GM04504 (cell line): ENCODE data around the gene SP110.

Source experiments
- DNase-seq: peaks from one replicate; pipeline ENCODE4 v3.0.0-alpha.2; 2012; ENCODE audit warnings: low read depth

Gene SP110

GRCh38 chr2:230170532-230170931 is 49.3 kb downstream of the SP110 start:
- no peak for DNase-seq

GRCh38 chr2:230166557-230167170 is 53.1 kb downstream of the SP110 start:
- no peak for DNase-seq

- no peak for DNase-seq
Measured at GRCh38 chr2:230164139-230164538, 55.6 kb downstream of the SP110 start.

- no peak for DNase-seq
Measured at GRCh38 chr2:230162981-230163380, 56.8 kb downstream of the SP110 start.

GRCh38 chr2:230161184-230161583 is 58.6 kb downstream of the SP110 start:
- peak; percentile 14 for DNase-seq

GRCh38 chr2:230160112-230160660 is 59.6 kb downstream of the SP110 start:
- peak; percentile 24 for DNase-seq

DNA sequence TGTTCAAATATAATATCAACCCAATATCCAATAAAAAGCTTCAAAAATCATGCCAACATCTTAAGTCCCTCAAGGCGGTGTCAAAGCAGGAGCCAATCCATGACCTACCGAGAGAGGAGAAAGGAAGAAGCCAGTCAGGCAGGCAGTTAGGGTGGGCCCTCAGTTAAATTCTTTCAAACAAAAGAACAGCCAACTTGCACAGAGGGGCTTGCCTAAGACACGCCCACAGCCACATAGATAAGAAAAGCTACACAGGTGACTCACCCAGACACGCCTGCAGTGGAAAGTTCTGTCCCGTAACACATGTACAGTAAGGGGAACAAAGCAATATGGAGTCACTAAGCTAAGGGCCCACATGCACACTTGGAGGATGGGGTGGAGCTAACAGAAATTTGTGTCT is 61.3 kb downstream of the SP110 start:
- no peak for DNase-seq

- no peak for DNase-seq
Measured at GRCh38 chr2:230156782-230157699, 62.7 kb downstream of the SP110 start.

- DNase-seq: no peak
Measured at GRCh38 chr2:230155359-230155758, 64.4 kb downstream of the SP110 start.

DNA sequence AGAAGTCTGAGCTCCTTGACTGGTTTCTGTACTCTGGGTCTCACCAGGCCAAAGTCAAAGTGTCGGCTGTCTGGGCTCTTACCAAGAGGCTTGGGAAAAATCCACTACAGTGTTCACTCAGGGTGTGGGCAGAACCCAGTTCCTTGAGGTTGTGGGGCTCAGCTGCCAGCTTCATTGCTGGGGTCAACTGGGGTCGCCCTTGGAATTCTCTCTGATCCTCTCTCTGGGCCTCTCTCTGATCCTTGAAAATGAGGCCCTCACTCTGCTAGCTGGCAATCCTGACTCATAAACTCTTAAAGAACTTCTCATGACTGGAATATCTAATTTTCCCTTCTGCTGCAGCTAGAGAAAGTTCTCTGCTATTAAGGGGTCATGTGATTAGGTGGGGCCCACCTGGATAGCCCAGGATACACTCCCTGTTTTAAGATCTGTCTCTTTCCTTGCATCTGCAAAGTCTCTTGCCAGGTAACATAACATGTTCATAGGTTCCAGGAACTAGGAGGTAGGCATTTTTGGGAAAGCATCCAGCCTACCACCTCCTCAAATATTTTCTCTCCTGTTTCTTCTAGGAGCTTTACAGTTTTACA is 66.3 kb downstream of the SP110 start:
- DNase-seq: no peak

- DNase-seq: no peak
Measured at GRCh38 chr2:230152334-230152733, 67.5 kb downstream of the SP110 start.

DNA sequence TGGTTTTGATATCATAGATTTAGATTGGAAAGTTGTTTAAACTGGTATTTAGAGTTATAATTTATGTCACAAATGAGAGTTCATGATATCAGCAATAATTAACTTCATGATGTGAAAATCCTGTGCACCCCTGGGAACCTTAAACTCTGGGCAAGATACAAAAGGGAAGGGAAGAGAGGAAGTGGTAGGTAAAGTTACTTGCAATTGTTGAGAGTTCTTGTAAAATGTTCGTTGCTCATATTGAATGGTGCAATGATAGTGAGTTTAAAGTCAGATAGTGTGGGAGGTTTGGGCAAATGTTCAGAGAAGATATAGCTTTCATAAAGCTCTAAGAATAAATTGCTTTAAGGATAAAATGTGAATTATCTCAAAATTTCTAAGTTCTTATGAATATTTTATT is 75.4 kb downstream of the SP110 start:
- no peak for DNase-seq

DNA sequence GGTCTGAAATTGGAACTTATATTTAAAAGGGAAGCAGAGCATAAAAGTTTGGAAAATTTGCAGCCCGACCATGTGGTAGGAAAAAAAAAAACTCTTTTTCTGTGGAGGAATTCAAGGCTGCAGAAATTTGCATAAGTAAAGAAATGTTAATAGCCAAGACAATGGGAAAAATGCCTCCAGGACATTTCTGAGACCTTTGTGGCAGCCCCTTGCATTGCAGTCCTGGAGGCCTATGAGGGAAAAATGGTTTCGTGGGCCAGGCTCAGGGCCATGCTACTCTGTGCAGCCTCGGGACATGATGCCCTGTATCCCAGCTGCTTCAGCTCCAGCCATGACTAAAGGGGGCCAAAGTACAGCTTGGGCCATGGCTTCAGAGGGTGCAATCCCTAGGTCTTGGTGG is 79.1 kb downstream of the SP110 start:
- DNase-seq: no peak

GRCh38 chr2:230137902-230138539 is 81.8 kb downstream of the SP110 start:
- no peak for DNase-seq

DNA sequence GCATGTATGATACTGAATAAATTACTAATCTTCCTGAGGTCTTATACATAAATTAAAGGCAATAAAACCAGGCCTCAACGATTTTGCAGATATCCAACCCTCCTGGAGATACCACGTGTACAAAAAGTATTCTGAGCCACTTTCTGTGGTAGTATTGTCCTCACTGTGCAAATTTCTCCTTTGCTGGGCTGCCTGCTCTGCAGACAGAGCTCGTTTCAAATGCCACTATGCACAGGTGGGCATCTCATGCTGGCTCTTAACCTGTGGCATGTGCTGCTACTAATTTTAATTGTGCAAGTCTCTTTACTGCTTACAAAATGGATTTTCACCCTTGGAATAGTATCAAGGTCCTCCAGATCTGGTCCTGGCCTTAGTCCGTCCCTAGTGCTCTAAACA is 84.7 kb downstream of the SP110 start:
- no peak for DNase-seq

DNA sequence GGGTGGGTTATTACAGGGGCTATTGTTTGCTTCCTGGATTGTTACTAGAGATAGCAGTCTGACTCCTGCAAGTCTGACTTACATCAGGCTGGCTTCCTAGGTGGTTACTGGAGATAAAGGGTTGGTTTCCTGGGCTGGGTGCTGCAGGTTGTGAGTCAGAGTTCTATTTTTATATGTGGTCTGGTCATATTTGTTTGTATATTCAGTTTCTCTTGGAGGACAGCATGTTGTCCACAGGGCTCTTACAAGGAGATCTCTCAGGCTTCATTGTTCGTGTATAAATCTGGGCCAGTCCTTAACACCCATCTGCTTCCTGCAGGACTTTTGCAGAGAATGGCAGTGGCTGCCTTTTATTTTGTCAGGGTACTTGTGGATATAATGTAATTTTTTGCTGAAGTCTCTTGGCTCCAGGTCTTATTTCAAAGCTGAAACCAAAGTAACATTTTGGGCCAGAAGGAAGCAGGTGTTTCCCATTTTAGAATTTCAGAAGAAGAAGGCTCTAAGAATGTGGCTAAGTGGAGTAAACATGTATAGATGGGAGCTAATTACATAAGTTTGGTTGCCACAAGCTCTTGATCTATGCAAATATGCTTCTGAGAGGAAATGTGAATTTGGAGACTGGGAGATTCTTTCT is 85.2 kb downstream of the SP110 start:
- peak; percentile 17 for DNase-seq

GRCh38 chr2:230131366-230131765 is 88.4 kb downstream of the SP110 start:
- DNase-seq: no peak

GRCh38 chr2:230130668-230131364 is 89.0 kb downstream of the SP110 start:
- peak; percentile 51 for DNase-seq

DNA sequence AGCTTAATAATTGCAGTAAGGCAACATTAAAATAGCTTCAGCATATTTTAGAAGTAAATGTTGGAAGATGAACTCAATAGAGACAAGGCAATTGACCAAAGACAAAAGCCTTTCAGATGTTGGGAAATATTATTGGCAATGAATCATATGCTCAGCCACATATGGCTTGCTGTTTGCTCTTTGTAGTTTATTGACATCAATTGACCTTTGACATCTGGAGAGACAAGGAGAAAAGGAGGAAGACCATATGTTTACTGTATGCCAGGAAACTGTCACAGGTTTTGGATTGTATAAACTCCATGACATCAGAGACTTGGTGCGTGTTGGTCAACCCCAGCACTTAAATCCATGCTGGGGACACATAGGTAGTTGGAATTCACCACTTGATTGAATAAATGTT is 90.4 kb downstream of the SP110 start:
- peak; percentile 25 for DNase-seq

DNA sequence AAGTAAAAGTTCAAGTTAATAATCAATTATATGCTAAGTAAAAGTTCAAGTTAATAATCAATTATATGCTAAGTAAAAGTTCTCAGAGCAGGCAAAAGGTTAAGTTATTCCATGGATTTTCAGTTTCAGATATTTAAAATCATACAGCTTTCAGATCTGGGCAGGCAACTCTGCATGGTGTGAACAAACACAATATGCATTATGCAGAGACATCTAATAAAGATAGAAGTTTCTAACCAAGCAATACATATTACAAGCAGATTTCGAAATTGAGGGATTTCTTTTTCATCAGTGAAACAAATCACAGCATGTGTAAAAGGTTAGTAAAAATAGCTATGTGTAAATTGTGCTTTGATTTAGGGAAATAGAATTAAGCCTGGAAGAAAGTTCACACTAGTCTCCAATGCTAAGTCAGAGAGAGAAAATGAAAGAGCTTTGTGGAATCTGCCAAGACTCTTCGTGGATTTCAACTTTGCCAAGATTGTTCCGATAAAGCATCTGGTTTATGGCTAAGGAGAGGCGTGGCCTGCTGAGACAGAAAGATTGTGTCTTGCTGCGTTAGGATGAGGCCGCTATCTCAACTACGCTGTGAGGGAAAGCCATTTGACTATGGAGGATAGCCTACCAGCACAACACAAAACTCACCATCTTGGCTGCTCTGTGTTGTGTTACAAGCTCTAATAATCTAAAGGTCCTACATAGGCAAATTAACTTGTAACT is 91.0 kb downstream of the SP110 start:
- peak; percentile 56 for DNase-seq

GRCh38 chr2:230127195-230127594 is 92.6 kb downstream of the SP110 start:
- DNase-seq: no peak
